H9 (cell line): ENCODE results near the gene MXRA7. TPM values are rescaled to one million over a fixed set of nuclear protein-coding genes. Genes with fewer than 3 reads are reported as not detected.
A peak's percentile ranks its signal among the peaks of the same experiment; 100 is the strongest.

ENCODE experiments used
- DNase-seq: peaks from one replicate; pipeline ENCODE4 v3.0.0-alpha.2; 2017
- H2AFZ ChIP-seq: one replicate; pipeline ENCODE4 v1.6.1; 2013; ENCODE audit warnings: mild to moderate bottlenecking, low read length, control low read depth, moderate library complexity
- H2AK5ac ChIP-seq: 2 replicates; pipeline ENCODE4 v1.6.1; 2013; ENCODE audit warnings: low read length, control low read depth, mixed read lengths; ENCODE audit not compliant: insufficient read length
- H2BK120ac ChIP-seq: one replicate; pipeline ENCODE4 v1.6.1; 2013; ENCODE audit warnings: low read depth, mild to moderate bottlenecking, low read length, control low read depth, inconsistent platforms; ENCODE audit not compliant: poor library complexity, severe bottlenecking
- H2BK12ac ChIP-seq: 2 replicates; pipeline ENCODE4 v1.6.1; 2013; ENCODE audit warnings: low read length, control low read depth, mixed read lengths, low read depth; ENCODE audit not compliant: insufficient read length
- H2BK15ac ChIP-seq: 2 replicates; pipeline ENCODE4 v1.6.1; 2013; ENCODE audit warnings: low read depth, low read length, control low read depth
- H2BK20ac ChIP-seq: one replicate; pipeline ENCODE4 v1.6.1; 2013; ENCODE audit warnings: low read depth, mild to moderate bottlenecking, low read length, control low read depth, inconsistent platforms; ENCODE audit not compliant: poor library complexity, severe bottlenecking
- H2BK5ac ChIP-seq: 2 replicates; pipeline ENCODE4 v1.6.1; 2013; ENCODE audit warnings: low read length, control low read depth, mixed read lengths; ENCODE audit not compliant: insufficient read length
- H3K14ac ChIP-seq: 2 replicates; pipeline ENCODE4 v1.6.1; 2013; ENCODE audit warnings: low read length, control low read depth; ENCODE audit not compliant: insufficient read depth
- H3K18ac ChIP-seq: 2 replicates; pipeline ENCODE4 v1.6.1; 2013; ENCODE audit warnings: low read depth, mild to moderate bottlenecking, mixed read lengths, low read length, control low read depth; ENCODE audit not compliant: insufficient read length
- H3K23ac ChIP-seq: 2 replicates; pipeline ENCODE4 v1.6.1; 2013; ENCODE audit warnings: low read length, control low read depth, mixed read lengths, low read depth; ENCODE audit not compliant: insufficient read length
- H3K23me2 ChIP-seq: 2 replicates; pipeline ENCODE4 v1.6.1; 2013; ENCODE audit warnings: low read depth, mild to moderate bottlenecking, mixed read lengths, low read length, control low read depth; ENCODE audit not compliant: insufficient read length, poor library complexity, severe bottlenecking
- H3K27ac ChIP-seq: 2 replicates; pipeline ENCODE4 v1.5.1; 2013; ENCODE audit warnings: low read length, control low read depth, mixed read lengths, low read depth; ENCODE audit not compliant: insufficient read length
- H3K27me3 ChIP-seq: 2 replicates; pipeline ENCODE4 v1.6.1; 2013; ENCODE audit warnings: low read length, control low read depth, inconsistent platforms; ENCODE audit not compliant: insufficient read depth
- H3K4ac ChIP-seq: 2 replicates; pipeline ENCODE4 v1.6.1; 2013; ENCODE audit warnings: low read depth, mild to moderate bottlenecking, control low read depth, inconsistent platforms, low read length, moderate library complexity
- H3K4me1 ChIP-seq: 2 replicates; pipeline ENCODE4 v1.6.1; 2013; ENCODE audit warnings: low read length, control low read depth, inconsistent platforms; ENCODE audit not compliant: insufficient read depth
- H3K4me2 ChIP-seq: 2 replicates; pipeline ENCODE4 v1.6.1; 2013; ENCODE audit warnings: low read length, control low read depth, mixed read lengths; ENCODE audit not compliant: insufficient read length, insufficient read depth
- H3K56ac ChIP-seq: 2 replicates; pipeline ENCODE4 v1.6.1; 2013; ENCODE audit warnings: low read depth, mild to moderate bottlenecking, mixed read lengths, low read length, control low read depth; ENCODE audit not compliant: insufficient read length
- H3K79me1 ChIP-seq: 2 replicates; pipeline ENCODE4 v1.6.1; 2013; ENCODE audit warnings: low read depth, mild to moderate bottlenecking, moderate library complexity, low read length, control low read depth, inconsistent platforms; ENCODE audit not compliant: insufficient read depth, poor library complexity, severe bottlenecking
- H3K79me2 ChIP-seq: 2 replicates; pipeline ENCODE4 v1.6.1; 2013; ENCODE audit warnings: low read length, control low read depth, inconsistent platforms; ENCODE audit not compliant: insufficient read depth
- H3K9ac ChIP-seq: 2 replicates; pipeline ENCODE4 v1.6.1; 2013; ENCODE audit warnings: low read length, control low read depth, mixed read lengths; ENCODE audit not compliant: insufficient read length; ENCODE audit errors: extremely low read depth
- H3K9me3 ChIP-seq: one replicate; pipeline ENCODE4 v1.6.1; 2013; ENCODE audit warnings: low read depth, low read length, inconsistent platforms; ENCODE audit not compliant: control insufficient read depth
- H3T11ph ChIP-seq: one replicate; pipeline ENCODE4 v1.6.1; 2013; ENCODE audit warnings: mild to moderate bottlenecking, low read length, control low read depth, inconsistent platforms
- H4K20me1 ChIP-seq: one replicate; pipeline ENCODE4 v1.6.1; 2013; ENCODE audit not compliant: control insufficient read depth, insufficient read length, insufficient read depth
- H4K5ac ChIP-seq: 2 replicates; pipeline ENCODE4 v1.6.1; 2013; ENCODE audit warnings: low read depth, mild to moderate bottlenecking, mixed read lengths, low read length, control low read depth; ENCODE audit not compliant: insufficient read length
- H4K8ac ChIP-seq: replicated peaks from 2 replicates; pipeline ENCODE4 v1.6.1; 2013; ENCODE audit warnings: low read length, control low read depth, mixed read lengths, low read depth; ENCODE audit not compliant: insufficient read length
- H4K91ac ChIP-seq: 2 replicates; pipeline ENCODE4 v1.6.1; 2013; ENCODE audit warnings: low read depth, mild to moderate bottlenecking, moderate library complexity, mixed read lengths, low read length, control low read depth; ENCODE audit not compliant: insufficient read length
- H3K27ac Mint-ChIP-seq, 3 experiments: 2 replicates in 2 of 3; 3 replicates in 1 of 3; pipeline ENCODE4 v1.8.0; 2020 to 2021; ENCODE audit warnings: mixed read lengths in 3 of 3, mild to moderate bottlenecking in 1 of 3, moderate library complexity in 1 of 3
- H3K27me3 Mint-ChIP-seq: 2 replicates; pipeline ENCODE4 v1.8.0; 2021; ENCODE audit warnings: low read depth, mild to moderate bottlenecking, moderate library complexity, mixed read lengths
- H3K36me3 Mint-ChIP-seq, 3 experiments: 2 replicates in 2 of 3; 3 replicates in 1 of 3; pipeline ENCODE4 v1.8.0; 2020 to 2021; ENCODE audit warnings: low read depth in 3 of 3, mixed read lengths in 3 of 3; ENCODE audit not compliant: insufficient read depth in 1 of 3
- H3K4me1 Mint-ChIP-seq, 2 experiments: 2 replicates each; pipeline ENCODE4 v1.8.0; 2020; ENCODE audit warnings: mixed read lengths in 2 of 2
- H3K4me3 Mint-ChIP-seq, 2 experiments: 2 replicates in 1 of 2; 3 replicates in 1 of 2; pipeline ENCODE4 v1.8.0; 2020 to 2021; ENCODE audit warnings: mild to moderate bottlenecking in 2 of 2, mixed read lengths in 2 of 2, moderate library complexity in 1 of 2
- H3K9me3 Mint-ChIP-seq, 2 experiments: 2 replicates in 1 of 2; 3 replicates in 1 of 2; pipeline ENCODE4 v1.8.0; 2020; ENCODE audit warnings: mild to moderate bottlenecking in 2 of 2, mixed read lengths in 2 of 2, moderate library complexity in 1 of 2
- WGBS: extraction: QIAGEN DNeasy Blood & Tissue Kit; methylation state at CpG from one replicate; pipeline ENCODE4 v1.1.7; 2013; ENCODE audit warnings: missing lambda C conversion rate, low lambda C conversion rate, mixed read lengths; ENCODE audit not compliant: insufficient read length; ENCODE audit errors: extremely low coverage; 5-methylcytosine and 5-hydroxymethylcytosine counted together
- total RNA-seq: library from RNA; stranded (reverse); gene quantifications from 2 replicates; pipeline ENCODE4 v1.2.1, GENCODE V29; 2021
- TF ChIP-seq, protein P1 (sequence below): fragments of 200-600 bp; sonication (generic); conservative IDR thresholded peaks from 3 replicates; pipeline ENCODE4 v1.8.0; 2021; ENCODE audit warnings: antibody characterized with exemption, mild to moderate bottlenecking

Gene MXRA7
- total RNA-seq, 1 experiment from 2014 or later = 28.2 TPM

DNA sequence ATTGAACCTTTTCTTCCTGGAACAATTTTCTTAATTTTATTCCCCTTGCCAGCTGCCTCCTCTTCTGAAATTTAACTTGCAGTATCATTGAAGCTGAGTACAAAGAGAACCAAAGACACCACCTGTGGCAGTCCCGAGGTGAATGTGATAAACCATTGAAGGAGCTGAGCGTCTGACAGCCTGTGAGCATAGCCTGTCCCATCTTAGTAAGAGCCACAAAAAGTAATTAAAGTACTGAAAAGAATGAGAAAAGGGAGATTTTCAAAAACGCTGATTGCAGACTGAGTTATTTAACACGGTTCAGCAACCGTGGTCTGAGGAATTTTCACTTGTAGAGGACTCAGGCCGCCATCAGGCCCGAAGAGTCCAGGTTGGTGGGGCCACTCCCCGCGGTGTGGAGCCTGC, 40.0 kb downstream of the MXRA7 start:
- no peak overlapping the region for H3K9ac ChIP-seq
- WGBS = no CpG with 5 or more reads among the region's 9 CpGs
- H3K23ac ChIP-seq = no peak overlapping the region
- H2AFZ ChIP-seq = no peak overlapping the region
- TF ChIP-seq, protein P1, sequence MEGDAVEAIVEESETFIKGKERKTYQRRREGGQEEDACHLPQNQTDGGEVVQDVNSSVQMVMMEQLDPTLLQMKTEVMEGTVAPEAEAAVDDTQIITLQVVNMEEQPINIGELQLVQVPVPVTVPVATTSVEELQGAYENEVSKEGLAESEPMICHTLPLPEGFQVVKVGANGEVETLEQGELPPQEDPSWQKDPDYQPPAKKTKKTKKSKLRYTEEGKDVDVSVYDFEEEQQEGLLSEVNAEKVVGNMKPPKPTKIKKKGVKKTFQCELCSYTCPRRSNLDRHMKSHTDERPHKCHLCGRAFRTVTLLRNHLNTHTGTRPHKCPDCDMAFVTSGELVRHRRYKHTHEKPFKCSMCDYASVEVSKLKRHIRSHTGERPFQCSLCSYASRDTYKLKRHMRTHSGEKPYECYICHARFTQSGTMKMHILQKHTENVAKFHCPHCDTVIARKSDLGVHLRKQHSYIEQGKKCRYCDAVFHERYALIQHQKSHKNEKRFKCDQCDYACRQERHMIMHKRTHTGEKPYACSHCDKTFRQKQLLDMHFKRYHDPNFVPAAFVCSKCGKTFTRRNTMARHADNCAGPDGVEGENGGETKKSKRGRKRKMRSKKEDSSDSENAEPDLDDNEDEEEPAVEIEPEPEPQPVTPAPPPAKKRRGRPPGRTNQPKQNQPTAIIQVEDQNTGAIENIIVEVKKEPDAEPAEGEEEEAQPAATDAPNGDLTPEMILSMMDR = no peak
- H3T11ph ChIP-seq = no peak overlapping the region
- peaks cover 5% of the 10 kb centered on the region for H3K4me1 ChIP-seq
- no peak overlapping the region for H4K8ac ChIP-seq
- H2BK12ac ChIP-seq = no peak overlapping the region
- Mint-ChIP-seq H3K36me3 (no peaks in the 10 kb centered on the region), H3K27me3 (no peaks in the 10 kb centered on the region), H3K4me3 (peak overlapping the region; percentile 87 to 92), H3K4me1 (peaks cover 18 to 26% of the 10 kb centered on the region in 2 experiments), H3K9me3 (no peaks in the 10 kb centered on the region), H3K27ac (peak overlapping the region; percentile 79 to 98 (median 93))
- no peak overlapping the region for H2BK120ac ChIP-seq
- H2BK5ac ChIP-seq = no peak overlapping the region
- peaks cover 4% of the 10 kb centered on the region for H3K23me2 ChIP-seq
- H4K91ac ChIP-seq = no peak overlapping the region
- no peaks in the 10 kb centered on the region for H3K9me3 ChIP-seq
- H3K79me2 ChIP-seq = no peaks in the 10 kb centered on the region
- no peaks in the 10 kb centered on the region for H3K79me1 ChIP-seq
- no peaks in the 10 kb centered on the region for H3K27me3 ChIP-seq
- no peak overlapping the region; the same call in 1 of the 2 replicates for H3K14ac ChIP-seq
- H3K4ac ChIP-seq = no peak overlapping the region
- no peak overlapping the region for H2AK5ac ChIP-seq
- H3K4me2 ChIP-seq = peak overlapping the region; percentile 78
- H3K27ac ChIP-seq = no peak overlapping the region
- H2BK20ac ChIP-seq = no peak overlapping the region
- H4K5ac ChIP-seq = no peak overlapping the region
- no peak overlapping the region for H3K56ac ChIP-seq
- peak overlapping the region; percentile 78 for H3K18ac ChIP-seq
- H2BK15ac ChIP-seq = no peak overlapping the region
- H4K20me1 ChIP-seq = peaks cover 2% of the 10 kb centered on the region
- no peak for DNase-seq
